GM23338 (cell line): ENCODE data around the gene RAB31. TPM values are rescaled to one million over a fixed set of nuclear protein-coding genes. Genes with fewer than 3 reads are reported as not detected.

Experiments used
- ATAC-seq: fragments of 200-7000 bp; cut with Tn5 transposase; 3 replicates; pipeline ENCODE4 v1.9.1; 2020
- DNase-seq: peaks from one replicate; pipeline ENCODE4 v3.0.0-alpha.2; 2015; ENCODE audit warnings: low spot score
- H2AFZ ChIP-seq: fragments of 200-600 bp; sonication (generic); 2 replicates; pipeline ENCODE4 v1.8.0; 2016; ENCODE audit warnings: antibody characterized with exemption, mild to moderate bottlenecking, moderate library complexity
- H3F3A ChIP-seq: fragments of 200-600 bp; sonication (generic); replicated peaks from 2 replicates; pipeline ENCODE4 v1.8.0; 2017; ENCODE audit warnings: antibody characterized with exemption, mixed run types, low read depth
- H3K27ac ChIP-seq: fragments of 200-600 bp; sonication (generic); 2 replicates; pipeline ENCODE4 v1.6.1; 2016; ENCODE audit warnings: low read depth
- H3K27me3 ChIP-seq: fragments of 200-600 bp; sonication (generic); 2 replicates; pipeline ENCODE4 v1.8.0; 2016; ENCODE audit warnings: mild to moderate bottlenecking, mixed run types, moderate library complexity; ENCODE audit not compliant: insufficient read depth
- H3K36me3 ChIP-seq: fragments of 200-600 bp; sonication (generic); 2 replicates; pipeline ENCODE4 v1.8.0; 2016; ENCODE audit warnings: mild to moderate bottlenecking; ENCODE audit not compliant: insufficient read depth
- H3K4me1 ChIP-seq: fragments of 200-600 bp; sonication (generic); 2 replicates; pipeline ENCODE4 v1.8.0; 2016; ENCODE audit warnings: mild to moderate bottlenecking, moderate library complexity; ENCODE audit not compliant: insufficient read depth
- H3K4me2 ChIP-seq: fragments of 200-600 bp; sonication (generic); 2 replicates; pipeline ENCODE4 v1.7.1; 2017; ENCODE audit warnings: mixed run types
- H3K4me3 ChIP-seq: fragments of 200-600 bp; sonication (generic); 2 replicates; pipeline ENCODE4 v1.6.1; 2016; ENCODE audit warnings: mixed run types
- H3K79me2 ChIP-seq: fragments of 200-600 bp; sonication (generic); replicated peaks from 2 replicates; pipeline ENCODE4 v1.8.0; 2017; ENCODE audit warnings: mild to moderate bottlenecking; ENCODE audit not compliant: insufficient read depth
- H3K9me2 ChIP-seq: fragments of 200-600 bp; sonication (generic); 2 replicates; pipeline ENCODE4 v1.8.0; 2017; ENCODE audit not compliant: insufficient read depth
- H4K20me1 ChIP-seq: fragments of 200-600 bp; sonication (generic); replicated peaks from 2 replicates; pipeline ENCODE4 v1.8.0; 2017; ENCODE audit warnings: mild to moderate bottlenecking; ENCODE audit not compliant: insufficient read depth
- H3K27ac Mint-ChIP-seq: 2 replicates; pipeline ENCODE4 v1.8.0; 2020; ENCODE audit warnings: inconsistent platforms, mild to moderate bottlenecking, moderate library complexity, mixed read lengths
- H3K27me3 Mint-ChIP-seq: 3 replicates; pipeline ENCODE4 v1.8.0; 2022; ENCODE audit warnings: low read depth, mild to moderate bottlenecking, moderate library complexity, mixed read lengths, inconsistent platforms; ENCODE audit not compliant: insufficient read depth, poor library complexity
- H3K36me3 Mint-ChIP-seq: 3 replicates; pipeline ENCODE4 v1.8.0; 2021; ENCODE audit warnings: low read depth, mild to moderate bottlenecking, inconsistent platforms, moderate library complexity, mixed read lengths
- H3K4me1 Mint-ChIP-seq: 3 replicates; pipeline ENCODE4 v1.8.0; 2020; ENCODE audit warnings: mild to moderate bottlenecking, inconsistent platforms, mixed read lengths
- H3K4me3 Mint-ChIP-seq: 3 replicates; pipeline ENCODE4 v1.8.0; 2021; ENCODE audit warnings: moderate library complexity, mild to moderate bottlenecking, inconsistent platforms, mixed read lengths
- H3K9me3 Mint-ChIP-seq: 3 replicates; pipeline ENCODE4 v1.8.0; 2020; ENCODE audit warnings: moderate library complexity, mild to moderate bottlenecking, inconsistent platforms, mixed read lengths
- CREB1 ChIP-seq: fragments of 250-450 bp; sonication (Bioruptor Pico); IDR thresholded peaks from 2 replicates; pipeline ENCODE4 v1.5.0; 2020; ENCODE audit warnings: low read depth, mild to moderate bottlenecking, moderate library complexity
- EZH2 ChIP-seq: fragments of 200-600 bp; sonication (generic); IDR thresholded peaks from one replicate; pipeline ENCODE4 v1.8.0; 2017; ENCODE audit warnings: antibody characterized with exemption, mild to moderate bottlenecking, low read depth; ENCODE audit not compliant: unreplicated experiment
- EZH2phosphoT487 ChIP-seq: fragments of 200-600 bp; sonication (generic); IDR thresholded peaks from one replicate; pipeline ENCODE4 v1.8.1; 2018; ENCODE audit warnings: antibody characterized with exemption; ENCODE audit not compliant: unreplicated experiment
- POLR2AphosphoS5 ChIP-seq: IDR thresholded peaks from 2 replicates; pipeline ENCODE4 v1.6.1; 2016; ENCODE audit warnings: antibody characterized with exemption, low read depth
- REST ChIP-seq: IDR thresholded peaks from one replicate; pipeline ENCODE4 v1.6.1; 2018; ENCODE audit warnings: antibody characterized with exemption; ENCODE audit not compliant: unreplicated experiment
- STAT1 ChIP-seq: IDR thresholded peaks from one replicate; pipeline ENCODE4 v1.6.1; 2016; ENCODE audit warnings: antibody characterized with exemption; ENCODE audit not compliant: unreplicated experiment
- ZNF114 ChIP-seq: fragments of 250-450 bp; sonication (Bioruptor Pico); IDR thresholded peaks from 2 replicates; pipeline ENCODE4 v1.5.0; 2020; ENCODE audit warnings: mild to moderate bottlenecking, moderate library complexity
- ZNF331 ChIP-seq: fragments of 250-450 bp; sonication (Bioruptor Pico); IDR thresholded peaks from 2 replicates; pipeline ENCODE4 v1.5.0; 2020; ENCODE audit warnings: low read depth, mild to moderate bottlenecking, moderate library complexity
- polyA plus RNA-seq: library from polyadenylated mRNA; unstranded; fragments of >200 nt; fragmentation: Nextera tagmentation; extraction: Ambion mirVana; gene quantifications from 2 replicates; pipeline ENCODE4 v1.2.1, GENCODE V29; 2016
- total RNA-seq: library from RNA; depleted of rRNA; stranded (reverse); fragments of >200 nt; shearing (Covaris generic); gene quantifications from 2 replicates; pipeline ENCODE4 v1.2.3, GENCODE V29; 2014
- TF ChIP-seq, protein P1 (sequence below): IDR thresholded peaks from 2 replicates; pipeline ENCODE4 v1.6.1; 2016; ENCODE audit warnings: antibody characterized with exemption
- TF ChIP-seq, protein P2 (sequence below): fragments of 250-450 bp; sonication (Bioruptor Pico); IDR thresholded peaks from 2 replicates; pipeline ENCODE4 v1.5.0; 2020; ENCODE audit warnings: mild to moderate bottlenecking, moderate library complexity

The RAB31 gene
- total and polyA plus RNA-seq, 2 experiments from 2014 or later = 33.8 to 46.1 TPM

DNA sequence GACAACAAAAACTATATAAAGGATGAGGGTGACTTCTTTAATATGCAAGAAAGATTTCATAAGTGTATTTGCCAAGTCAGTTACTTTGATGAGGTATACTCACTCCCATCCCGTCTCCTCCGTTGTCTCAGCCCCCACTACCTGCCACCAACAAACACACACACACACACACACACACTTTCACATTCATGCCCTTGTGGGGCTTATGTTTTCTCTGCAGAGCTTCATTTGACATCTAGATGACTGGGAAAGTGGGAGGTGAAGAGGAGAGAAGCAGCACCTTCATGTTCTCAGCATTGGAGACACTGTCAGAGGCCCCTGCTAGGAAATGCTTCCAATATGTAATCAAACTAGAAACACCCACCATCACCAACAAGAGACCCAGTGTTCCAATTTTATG lies 155.2 kb downstream of the RAB31 start (continued):
- TF ChIP-seq EZH2phosphoT487 (no peak), CREB1 (no peak), STAT1 (no peak), ZNF331 (no peak), POLR2AphosphoS5 (no peak)

DNA sequence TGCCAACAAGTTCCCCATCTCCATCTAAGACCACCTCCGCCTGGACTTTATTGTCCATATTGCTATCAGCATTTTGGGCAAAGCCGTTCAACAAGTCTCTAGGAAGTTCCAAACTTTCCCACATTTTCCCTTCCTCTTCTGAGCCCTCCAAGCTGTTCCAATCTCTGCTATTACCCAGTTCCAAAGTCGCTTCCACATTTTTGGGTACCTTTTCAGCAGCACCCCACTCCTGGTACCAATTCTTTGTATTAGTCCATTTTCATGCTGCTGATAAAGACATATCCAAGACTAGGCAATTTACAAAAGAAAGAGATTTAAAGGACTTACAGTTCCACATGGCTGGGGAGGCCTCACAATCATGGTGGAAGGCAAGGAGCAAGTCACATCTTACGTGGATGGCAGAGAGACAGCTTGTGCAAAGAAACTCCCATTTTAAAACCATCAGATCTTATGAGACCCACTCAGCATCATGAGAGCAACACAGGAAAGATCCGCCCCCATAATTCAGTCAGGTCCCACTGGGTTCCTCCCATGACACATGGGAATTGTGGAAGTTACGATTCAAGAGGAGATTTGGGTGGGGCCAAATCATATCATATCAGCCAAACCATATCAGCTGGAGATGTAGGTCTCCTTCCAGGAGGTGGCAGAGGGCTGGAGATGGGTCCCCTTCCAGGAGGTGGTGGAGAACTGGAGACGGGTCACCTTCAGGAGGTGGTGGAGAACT lies 157.8 kb downstream of the RAB31 start:
- Histone ChIP-seq H3K27me3 (no peaks in the 10 kb centered on the region), H3K27ac (no peak overlapping the region), H4K20me1 (no peaks in the 10 kb centered on the region), H3K4me2 (no peak overlapping the region), H3K9me2 (no peaks in the 10 kb centered on the region), H3F3A (no peaks in the 10 kb centered on the region), H2AFZ (no peak overlapping the region), H3K4me3 (no peak overlapping the region), H3K4me1 (peaks cover 9% of the 10 kb centered on the region), H3K36me3 (peaks cover 11% of the 10 kb centered on the region; the same call in 1 of the 2 replicates), H3K79me2 (no peaks in the 10 kb centered on the region)
- no peak for DNase-seq
- Mint-ChIP-seq H3K9me3 (peaks cover 22% of the 10 kb centered on the region), H3K27ac (no peak overlapping the region), H3K36me3 (peaks cover 16% of the 10 kb centered on the region), H3K4me3 (no peak overlapping the region), H3K27me3 (peaks cover 11% of the 10 kb centered on the region), H3K4me1 (peaks cover 21% of the 10 kb centered on the region)
- ATAC-seq = no peak
- no peak for TF ChIP-seq ZNF331
- TF ChIP-seq, protein P1, sequence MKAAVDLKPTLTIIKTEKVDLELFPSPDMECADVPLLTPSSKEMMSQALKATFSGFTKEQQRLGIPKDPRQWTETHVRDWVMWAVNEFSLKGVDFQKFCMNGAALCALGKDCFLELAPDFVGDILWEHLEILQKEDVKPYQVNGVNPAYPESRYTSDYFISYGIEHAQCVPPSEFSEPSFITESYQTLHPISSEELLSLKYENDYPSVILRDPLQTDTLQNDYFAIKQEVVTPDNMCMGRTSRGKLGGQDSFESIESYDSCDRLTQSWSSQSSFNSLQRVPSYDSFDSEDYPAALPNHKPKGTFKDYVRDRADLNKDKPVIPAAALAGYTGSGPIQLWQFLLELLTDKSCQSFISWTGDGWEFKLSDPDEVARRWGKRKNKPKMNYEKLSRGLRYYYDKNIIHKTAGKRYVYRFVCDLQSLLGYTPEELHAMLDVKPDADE = no peak
- no peak for TF ChIP-seq REST
- TF ChIP-seq POLR2AphosphoS5 = no peak
- TF ChIP-seq ZNF114 (CRISPR knock-in tag) = no peak
- TF ChIP-seq CREB1 = no peak
- no peak for TF ChIP-seq EZH2phosphoT487
- TF ChIP-seq, protein P2, sequence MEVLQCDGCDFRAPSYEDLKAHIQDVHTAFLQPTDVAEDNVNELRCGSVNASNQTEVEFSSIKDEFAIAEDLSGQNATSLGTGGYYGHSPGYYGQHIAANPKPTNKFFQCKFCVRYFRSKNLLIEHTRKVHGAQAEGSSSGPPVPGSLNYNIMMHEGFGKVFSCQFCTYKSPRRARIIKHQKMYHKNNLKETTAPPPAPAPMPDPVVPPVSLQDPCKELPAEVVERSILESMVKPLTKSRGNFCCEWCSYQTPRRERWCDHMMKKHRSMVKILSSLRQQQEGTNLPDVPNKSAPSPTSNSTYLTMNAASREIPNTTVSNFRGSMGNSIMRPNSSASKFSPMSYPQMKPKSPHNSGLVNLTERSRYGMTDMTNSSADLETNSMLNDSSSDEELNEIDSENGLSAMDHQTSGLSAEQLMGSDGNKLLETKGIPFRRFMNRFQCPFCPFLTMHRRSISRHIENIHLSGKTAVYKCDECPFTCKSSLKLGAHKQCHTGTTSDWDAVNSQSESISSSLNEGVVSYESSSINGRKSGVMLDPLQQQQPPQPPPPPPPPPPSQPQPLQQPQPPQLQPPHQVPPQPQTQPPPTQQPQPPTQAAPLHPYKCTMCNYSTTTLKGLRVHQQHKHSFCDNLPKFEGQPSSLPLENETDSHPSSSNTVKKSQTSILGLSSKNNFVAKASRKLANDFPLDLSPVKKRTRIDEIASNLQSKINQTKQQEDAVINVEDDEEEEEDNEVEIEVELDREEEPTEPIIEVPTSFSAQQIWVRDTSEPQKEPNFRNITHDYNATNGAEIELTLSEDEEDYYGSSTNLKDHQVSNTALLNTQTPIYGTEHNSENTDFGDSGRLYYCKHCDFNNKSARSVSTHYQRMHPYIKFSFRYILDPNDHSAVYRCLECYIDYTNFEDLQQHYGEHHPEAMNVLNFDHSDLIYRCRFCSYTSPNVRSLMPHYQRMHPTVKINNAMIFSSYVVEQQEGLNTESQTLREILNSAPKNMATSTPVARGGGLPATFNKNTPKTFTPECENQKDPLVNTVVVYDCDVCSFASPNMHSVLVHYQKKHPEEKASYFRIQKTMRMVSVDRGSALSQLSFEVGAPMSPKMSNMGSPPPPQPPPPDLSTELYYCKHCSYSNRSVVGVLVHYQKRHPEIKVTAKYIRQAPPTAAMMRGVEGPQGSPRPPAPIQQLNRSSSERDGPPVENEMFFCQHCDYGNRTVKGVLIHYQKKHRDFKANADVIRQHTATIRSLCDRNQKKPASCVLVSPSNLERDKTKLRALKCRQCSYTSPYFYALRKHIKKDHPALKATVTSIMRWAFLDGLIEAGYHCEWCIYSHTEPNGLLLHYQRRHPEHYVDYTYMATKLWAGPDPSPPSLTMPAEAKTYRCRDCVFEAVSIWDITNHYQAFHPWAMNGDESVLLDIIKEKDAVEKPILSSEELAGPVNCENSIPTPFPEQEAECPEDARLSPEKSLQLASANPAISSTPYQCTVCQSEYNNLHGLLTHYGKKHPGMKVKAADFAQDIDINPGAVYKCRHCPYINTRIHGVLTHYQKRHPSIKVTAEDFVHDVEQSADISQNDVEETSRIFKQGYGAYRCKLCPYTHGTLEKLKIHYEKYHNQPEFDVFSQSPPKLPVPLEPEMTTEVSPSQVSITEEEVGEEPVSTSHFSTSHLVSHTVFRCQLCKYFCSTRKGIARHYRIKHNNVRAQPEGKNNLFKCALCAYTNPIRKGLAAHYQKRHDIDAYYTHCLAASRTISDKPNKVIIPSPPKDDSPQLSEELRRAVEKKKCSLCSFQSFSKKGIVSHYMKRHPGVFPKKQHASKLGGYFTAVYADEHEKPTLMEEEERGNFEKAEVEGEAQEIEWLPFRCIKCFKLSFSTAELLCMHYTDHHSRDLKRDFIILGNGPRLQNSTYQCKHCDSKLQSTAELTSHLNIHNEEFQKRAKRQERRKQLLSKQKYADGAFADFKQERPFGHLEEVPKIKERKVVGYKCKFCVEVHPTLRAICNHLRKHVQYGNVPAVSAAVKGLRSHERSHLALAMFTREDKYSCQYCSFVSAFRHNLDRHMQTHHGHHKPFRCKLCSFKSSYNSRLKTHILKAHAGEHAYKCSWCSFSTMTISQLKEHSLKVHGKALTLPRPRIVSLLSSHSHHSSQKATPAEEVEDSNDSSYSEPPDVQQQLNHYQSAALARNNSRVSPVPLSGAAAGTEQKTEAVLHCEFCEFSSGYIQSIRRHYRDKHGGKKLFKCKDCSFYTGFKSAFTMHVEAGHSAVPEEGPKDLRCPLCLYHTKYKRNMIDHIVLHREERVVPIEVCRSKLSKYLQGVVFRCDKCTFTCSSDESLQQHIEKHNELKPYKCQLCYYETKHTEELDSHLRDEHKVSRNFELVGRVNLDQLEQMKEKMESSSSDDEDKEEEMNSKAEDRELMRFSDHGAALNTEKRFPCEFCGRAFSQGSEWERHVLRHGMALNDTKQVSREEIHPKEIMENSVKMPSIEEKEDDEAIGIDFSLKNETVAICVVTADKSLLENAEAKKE (CRISPR knock-in tag) = no peak
- no peak for TF ChIP-seq STAT1
- TF ChIP-seq EZH2 = no peak
